Astrocyte (in vitro differentiated cells and primary cell): ENCODE measurements around the gene RAB21. TPM values are rescaled to one million over a fixed set of nuclear protein-coding genes. Genes with fewer than 3 reads are reported as not detected.
"Not testable (repeated sequence)": the region's sequence is repeated elsewhere in the genome, so short reads cannot be mapped to it uniquely, and the experiment has no call there.

Experiments
- DNase-seq: peaks from one replicate; pipeline ENCODE4 v3.0.0-alpha.2; 2010; ENCODE audit warnings: low read depth
- FAIRE-seq: peaks from 2 replicates; lab custom pipeline; 2011; peaks lifted over from hg19 to GRCh38; lab: Jason Lieb, UNC
- H2AFZ ChIP-seq: 2 replicates; pipeline ENCODE4 v1.6.0; 2012; ENCODE audit warnings: low read depth, low read length, inconsistent platforms
- H3K27ac ChIP-seq: 2 replicates; pipeline ENCODE4 v1.5.1; 2011; ENCODE audit warnings: low read depth, low read length, inconsistent platforms
- H3K27me3 ChIP-seq: 2 replicates; pipeline ENCODE4 v1.6.0; 2011; ENCODE audit warnings: low read length, inconsistent platforms; ENCODE audit not compliant: insufficient read depth
- H3K36me3 ChIP-seq: 2 replicates; pipeline ENCODE4 v1.5.1; 2011; ENCODE audit warnings: low read length, inconsistent platforms; ENCODE audit not compliant: insufficient read depth
- H3K4me1 ChIP-seq: 2 replicates; pipeline ENCODE4 v1.5.1; 2011; ENCODE audit warnings: low read length, inconsistent platforms; ENCODE audit not compliant: insufficient read depth
- H3K4me2 ChIP-seq: 2 replicates; pipeline ENCODE4 v1.6.0; 2012; ENCODE audit warnings: low read length, inconsistent platforms
- H3K4me3 ChIP-seq: 2 replicates; pipeline ENCODE4 v1.5.1; 2011; ENCODE audit warnings: low read depth, mild to moderate bottlenecking, low read length, inconsistent platforms; ENCODE audit not compliant: insufficient read depth
- H3K79me2 ChIP-seq: 2 replicates; pipeline ENCODE4 v1.6.0; 2012; ENCODE audit warnings: mild to moderate bottlenecking, low read length, inconsistent platforms; ENCODE audit not compliant: insufficient read depth
- H3K9ac ChIP-seq: 2 replicates; pipeline ENCODE4 v1.6.0; 2012; ENCODE audit warnings: mild to moderate bottlenecking, low read length, inconsistent platforms
- H3K9me3 ChIP-seq: 2 replicates; pipeline ENCODE4 v1.5.1; 2012; ENCODE audit warnings: low read depth, mild to moderate bottlenecking, low read length, inconsistent platforms; ENCODE audit not compliant: insufficient read depth
- H4K20me1 ChIP-seq: 2 replicates; pipeline ENCODE4 v1.6.0; 2012; ENCODE audit warnings: low read length, inconsistent platforms; ENCODE audit not compliant: insufficient read depth
- H3K27ac Mint-ChIP-seq: one replicate; pipeline ENCODE4 v1.8.0; 2021; ENCODE audit warnings: mild to moderate bottlenecking, mixed read lengths; ENCODE audit not compliant: unreplicated experiment
- H3K27me3 Mint-ChIP-seq: one replicate; pipeline ENCODE4 v1.8.0; 2021; ENCODE audit warnings: low read depth, mixed read lengths; ENCODE audit not compliant: unreplicated experiment
- H3K36me3 Mint-ChIP-seq: one replicate; pipeline ENCODE4 v1.8.0; 2021; ENCODE audit warnings: low read depth, mixed read lengths; ENCODE audit not compliant: unreplicated experiment
- H3K4me1 Mint-ChIP-seq: one replicate; pipeline ENCODE4 v1.8.0; 2021; ENCODE audit warnings: low read depth, mixed read lengths; ENCODE audit not compliant: unreplicated experiment
- H3K4me3 Mint-ChIP-seq: one replicate; pipeline ENCODE4 v1.8.0; 2021; ENCODE audit warnings: mild to moderate bottlenecking, moderate library complexity, mixed read lengths; ENCODE audit not compliant: unreplicated experiment
- H3K9me3 Mint-ChIP-seq: one replicate; pipeline ENCODE4 v1.8.0; 2021; ENCODE audit warnings: mild to moderate bottlenecking, mixed read lengths; ENCODE audit not compliant: unreplicated experiment
- EZH2 ChIP-seq: IDR thresholded peaks from 2 replicates; pipeline ENCODE4 v1.6.1; 2012; ENCODE audit warnings: mild to moderate bottlenecking, low read length, inconsistent platforms; ENCODE audit not compliant: insufficient read depth
- total RNA-seq: library from RNA; stranded (reverse); gene quantifications from 2 replicates; pipeline ENCODE4 v1.2.1, GENCODE V29; 2021
- TF ChIP-seq, protein P1 (sequence below): IDR thresholded peaks from 2 replicates; pipeline ENCODE4 v1.5.1; 2011; ENCODE audit warnings: low read depth, mild to moderate bottlenecking, inconsistent platforms, low read length, moderate library complexity; ENCODE audit not compliant: insufficient read depth

RAB21 gene
- total RNA-seq, 1 donor from 2014 or later = 88.5 TPM

DNA sequence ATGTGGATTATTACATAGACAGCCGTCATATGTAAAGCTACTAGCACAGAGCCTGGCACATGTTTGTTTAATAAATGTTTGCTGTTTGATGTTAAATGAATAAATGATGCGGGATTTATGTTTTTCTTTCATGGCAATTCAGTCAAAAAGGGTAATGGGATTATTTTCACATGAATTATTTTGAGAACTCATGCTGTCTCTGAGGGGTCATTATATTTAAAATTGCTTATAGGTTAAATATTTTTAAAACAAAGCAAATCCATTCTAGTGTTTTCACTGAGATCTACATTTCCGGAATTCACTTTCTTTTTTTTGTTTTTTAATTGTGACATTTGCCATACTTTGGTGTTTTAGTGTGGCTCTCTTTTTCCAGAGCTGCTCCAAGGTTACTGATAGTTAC is 5.3 kb downstream of the RAB21 start:
- H3K9ac ChIP-seq = no peak overlapping the region
- no peak for DNase-seq
- H3K4me3 ChIP-seq = no peak overlapping the region
- H3K27me3 Mint-ChIP-seq = no peaks in the 10 kb centered on the region
- no peak for TF ChIP-seq EZH2
- TF ChIP-seq, protein P1, sequence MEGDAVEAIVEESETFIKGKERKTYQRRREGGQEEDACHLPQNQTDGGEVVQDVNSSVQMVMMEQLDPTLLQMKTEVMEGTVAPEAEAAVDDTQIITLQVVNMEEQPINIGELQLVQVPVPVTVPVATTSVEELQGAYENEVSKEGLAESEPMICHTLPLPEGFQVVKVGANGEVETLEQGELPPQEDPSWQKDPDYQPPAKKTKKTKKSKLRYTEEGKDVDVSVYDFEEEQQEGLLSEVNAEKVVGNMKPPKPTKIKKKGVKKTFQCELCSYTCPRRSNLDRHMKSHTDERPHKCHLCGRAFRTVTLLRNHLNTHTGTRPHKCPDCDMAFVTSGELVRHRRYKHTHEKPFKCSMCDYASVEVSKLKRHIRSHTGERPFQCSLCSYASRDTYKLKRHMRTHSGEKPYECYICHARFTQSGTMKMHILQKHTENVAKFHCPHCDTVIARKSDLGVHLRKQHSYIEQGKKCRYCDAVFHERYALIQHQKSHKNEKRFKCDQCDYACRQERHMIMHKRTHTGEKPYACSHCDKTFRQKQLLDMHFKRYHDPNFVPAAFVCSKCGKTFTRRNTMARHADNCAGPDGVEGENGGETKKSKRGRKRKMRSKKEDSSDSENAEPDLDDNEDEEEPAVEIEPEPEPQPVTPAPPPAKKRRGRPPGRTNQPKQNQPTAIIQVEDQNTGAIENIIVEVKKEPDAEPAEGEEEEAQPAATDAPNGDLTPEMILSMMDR = no peak
- FAIRE-seq = no peak
- no peak overlapping the region for H3K27ac Mint-ChIP-seq
- no peak overlapping the region for H3K4me2 ChIP-seq
- H3K36me3 ChIP-seq = peaks cover 10% of the 10 kb centered on the region
- H3K9me3 ChIP-seq = peaks cover 12% of the 10 kb centered on the region
- no peak overlapping the region for H2AFZ ChIP-seq
- no peaks in the 10 kb centered on the region for H3K27me3 ChIP-seq
- H3K9me3 Mint-ChIP-seq = peaks cover 28% of the 10 kb centered on the region
- peaks cover 7% of the 10 kb centered on the region for H3K4me1 Mint-ChIP-seq
- no peak overlapping the region for H3K27ac ChIP-seq
- peaks cover 60% of the 10 kb centered on the region for H4K20me1 ChIP-seq
- H3K4me1 ChIP-seq = peaks cover 10% of the 10 kb centered on the region
- H3K36me3 Mint-ChIP-seq = peaks cover 35% of the 10 kb centered on the region
- H3K4me3 Mint-ChIP-seq = no peak overlapping the region
- H3K79me2 ChIP-seq = peaks cover 98% of the 10 kb centered on the region

DNA sequence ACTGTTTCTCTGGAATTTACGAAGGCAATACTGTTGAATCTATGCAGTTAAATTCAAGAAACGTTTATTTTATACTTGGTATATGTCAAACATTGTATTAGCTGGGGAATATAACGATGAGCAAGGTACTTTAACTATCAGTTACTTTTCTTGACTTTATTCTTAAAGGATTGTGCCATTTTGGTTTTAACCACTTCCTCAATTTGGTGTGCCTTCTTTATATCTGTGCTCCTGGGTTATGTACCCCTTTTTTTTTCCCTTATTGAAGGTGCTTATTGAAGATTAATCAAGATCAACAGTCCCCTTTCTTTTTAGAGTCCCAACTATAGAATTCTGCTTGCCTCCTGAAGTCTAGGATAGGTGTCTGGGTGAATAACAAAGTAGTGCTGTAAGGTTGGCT is 5.8 kb downstream of the RAB21 start:
- Mint-ChIP-seq H3K9me3 (peaks cover 28% of the 10 kb centered on the region), H3K27me3 (no peaks in the 10 kb centered on the region), H3K36me3 (peaks cover 35% of the 10 kb centered on the region), H3K4me3 (no peak overlapping the region), H3K4me1 (peaks cover 7% of the 10 kb centered on the region), H3K27ac (no peak overlapping the region)
- Histone ChIP-seq H3K79me2 (peaks cover 99% of the 10 kb centered on the region), H3K36me3 (peaks cover 10% of the 10 kb centered on the region), H4K20me1 (peaks cover 61% of the 10 kb centered on the region), H3K4me2 (no peak overlapping the region), H3K9ac (no peak overlapping the region), H3K4me3 (no peak overlapping the region), H3K27me3 (no peaks in the 10 kb centered on the region), H2AFZ (no peak overlapping the region), H3K9me3 (peaks cover 12% of the 10 kb centered on the region), H3K27ac (no peak overlapping the region), H3K4me1 (peaks cover 10% of the 10 kb centered on the region)
- DNase-seq (no peak), FAIRE-seq (no peak)
- TF ChIP-seq, protein P1 = no peak
- TF ChIP-seq EZH2 = no peak

DNA sequence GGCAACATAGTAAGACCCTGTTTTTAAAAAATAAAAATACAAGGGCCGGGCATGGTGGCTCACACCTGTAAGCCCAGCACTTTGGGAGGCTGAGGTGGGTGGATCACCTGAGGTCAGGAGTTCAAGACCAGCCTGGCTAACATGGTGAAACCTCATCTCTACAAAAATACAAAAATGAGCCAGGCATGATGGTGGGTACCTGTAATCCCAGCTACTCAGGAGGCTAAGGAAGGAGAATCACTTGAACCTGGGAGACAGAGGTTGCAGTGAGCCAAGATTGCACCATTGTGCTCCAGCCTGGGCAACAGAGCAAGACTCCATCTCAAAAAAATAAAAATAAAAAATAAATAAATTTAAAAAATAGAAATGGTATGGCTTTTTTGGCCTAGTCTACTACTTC is 6.7 kb downstream of the RAB21 start:
- not testable (repeated sequence) for H3K27ac ChIP-seq, H3K4me3 Mint-ChIP-seq, DNase-seq, H3K27me3 ChIP-seq, H3K4me3 ChIP-seq, H3K4me1 Mint-ChIP-seq, H3K4me1 ChIP-seq, H3K27ac Mint-ChIP-seq, H2AFZ ChIP-seq, H3K4me2 ChIP-seq, H3K9ac ChIP-seq, H3K27me3 Mint-ChIP-seq, FAIRE-seq
- H3K36me3 Mint-ChIP-seq = peaks cover 35% of the 10 kb centered on the region
- Histone ChIP-seq H3K9me3 (peaks cover 12% of the 10 kb centered on the region), H4K20me1 (peaks cover 59% of the 10 kb centered on the region), H3K79me2 (peaks cover 99% of the 10 kb centered on the region), H3K36me3 (peaks cover 10% of the 10 kb centered on the region)
- peaks cover 28% of the 10 kb centered on the region for H3K9me3 Mint-ChIP-seq
